ENCODE data around the gene PEX14.

The PEX14 gene

GRCh38 chr1:10592373-10592772 lies 117.6 kb downstream of the PEX14 start:
- Histone ChIP-seq H3K9me3 (ENCODE audit: control insufficient read depth, insufficient read depth, low read length) (no peaks in the 10 kb centered on the region), H3K4me1 (ENCODE audit: control insufficient read depth, insufficient read depth, low read length) (no peaks in the 10 kb centered on the region), H3K4me3 (ENCODE audit: low read length) (no peak overlapping the region), H3K27me3 (ENCODE audit: control insufficient read depth, insufficient read depth, low read length) (no peaks in the 10 kb centered on the region), H3K27ac (ENCODE audit: low read length) (no peak overlapping the region), H3K36me3 (ENCODE audit: control insufficient read depth, insufficient read depth, low read length) (no peaks in the 10 kb centered on the region)
- no peak for DNase-seq (ENCODE audit: low read depth, low spot score)
- WGBS (ENCODE audit: insufficient coverage, insufficient read length): no CpG with 5 or more reads among the region's 5 CpGs

GRCh38 chr1:10593750-10594149 lies 119.0 kb downstream of the PEX14 start:
- Histone ChIP-seq H3K36me3 (ENCODE audit: control insufficient read depth, insufficient read depth, low read length) (no peaks in the 10 kb centered on the region), H3K27me3 (ENCODE audit: control insufficient read depth, insufficient read depth, low read length) (no peaks in the 10 kb centered on the region), H3K4me3 (ENCODE audit: low read length) (no peak overlapping the region), H3K4me1 (ENCODE audit: control insufficient read depth, insufficient read depth, low read length) (no peaks in the 10 kb centered on the region), H3K9me3 (ENCODE audit: control insufficient read depth, insufficient read depth, low read length) (no peaks in the 10 kb centered on the region), H3K27ac (ENCODE audit: low read length) (no peak overlapping the region)
- no peak for DNase-seq (ENCODE audit: low read depth, low spot score)
- WGBS (ENCODE audit: insufficient coverage, insufficient read length): no CpG with 5 or more reads among the region's 11 CpGs

- no peak for DNase-seq (ENCODE audit: low read depth, low spot score)
- H3K27me3 ChIP-seq (ENCODE audit: control insufficient read depth, insufficient read depth, low read length): no peaks in the 10 kb centered on the region
- H3K27ac ChIP-seq (ENCODE audit: low read length): no peak overlapping the region
- H3K4me1 ChIP-seq (ENCODE audit: control insufficient read depth, insufficient read depth, low read length): no peaks in the 10 kb centered on the region
- no peaks in the 10 kb centered on the region for H3K9me3 ChIP-seq (ENCODE audit: control insufficient read depth, insufficient read depth, low read length)
- no peaks in the 10 kb centered on the region for H3K36me3 ChIP-seq (ENCODE audit: control insufficient read depth, insufficient read depth, low read length)
- no CpG with 5 or more reads among the region's 9 CpGs for WGBS (ENCODE audit: insufficient coverage, insufficient read length)
- no peak overlapping the region for H3K4me3 ChIP-seq (ENCODE audit: low read length)
These were observed 120.0 kb downstream of the PEX14 start for GRCh38 chr1:10594595-10595223.

GRCh38 chr1:10596780-10597179 lies 122.0 kb downstream of the PEX14 start:
- no peak for DNase-seq (ENCODE audit: low read depth, low spot score)
- no CpG with 5 or more reads among the region's 6 CpGs for WGBS (ENCODE audit: insufficient coverage, insufficient read length)
- no peak overlapping the region for H3K27ac ChIP-seq (ENCODE audit: low read length)
- H3K4me1 ChIP-seq (ENCODE audit: control insufficient read depth, insufficient read depth, low read length): no peaks in the 10 kb centered on the region
- no peaks in the 10 kb centered on the region for H3K9me3 ChIP-seq (ENCODE audit: control insufficient read depth, insufficient read depth, low read length)
- H3K4me3 ChIP-seq (ENCODE audit: low read length): no peak overlapping the region
- H3K27me3 ChIP-seq (ENCODE audit: control insufficient read depth, insufficient read depth, low read length): no peaks in the 10 kb centered on the region
- no peaks in the 10 kb centered on the region for H3K36me3 ChIP-seq (ENCODE audit: control insufficient read depth, insufficient read depth, low read length)

- no CpG with 5 or more reads among the region's 13 CpGs for WGBS (ENCODE audit: insufficient coverage, insufficient read length)
- Histone ChIP-seq H3K36me3 (ENCODE audit: control insufficient read depth, insufficient read depth, low read length) (no peaks in the 10 kb centered on the region), H3K9me3 (ENCODE audit: control insufficient read depth, insufficient read depth, low read length) (no peaks in the 10 kb centered on the region), H3K4me3 (ENCODE audit: low read length) (no peak overlapping the region), H3K4me1 (ENCODE audit: control insufficient read depth, insufficient read depth, low read length) (no peaks in the 10 kb centered on the region), H3K27me3 (ENCODE audit: control insufficient read depth, insufficient read depth, low read length) (no peaks in the 10 kb centered on the region), H3K27ac (ENCODE audit: low read length) (no peak overlapping the region)
- no peak for DNase-seq (ENCODE audit: low read depth, low spot score)
These were observed 123.0 kb downstream of the PEX14 start for GRCh38 chr1:10597492-10598388.

- Histone ChIP-seq H3K36me3 (ENCODE audit: control insufficient read depth, insufficient read depth, low read length) (no peaks in the 10 kb centered on the region), H3K27ac (ENCODE audit: low read length) (no peak overlapping the region), H3K4me3 (ENCODE audit: low read length) (no peak overlapping the region), H3K9me3 (ENCODE audit: control insufficient read depth, insufficient read depth, low read length) (no peaks in the 10 kb centered on the region), H3K4me1 (ENCODE audit: control insufficient read depth, insufficient read depth, low read length) (no peaks in the 10 kb centered on the region), H3K27me3 (ENCODE audit: control insufficient read depth, insufficient read depth, low read length) (no peaks in the 10 kb centered on the region)
- no CpG with 5 or more reads among the region's 6 CpGs for WGBS (ENCODE audit: insufficient coverage, insufficient read length)
- DNase-seq (ENCODE audit: low read depth, low spot score): no peak
These were observed 123.6 kb downstream of the PEX14 start for GRCh38 chr1:10598389-10598702.

- no peaks in the 10 kb centered on the region for H3K4me1 ChIP-seq (ENCODE audit: control insufficient read depth, insufficient read depth, low read length)
- H3K4me3 ChIP-seq (ENCODE audit: low read length): no peak overlapping the region
- no peaks in the 10 kb centered on the region for H3K36me3 ChIP-seq (ENCODE audit: control insufficient read depth, insufficient read depth, low read length)
- WGBS (ENCODE audit: insufficient coverage, insufficient read length): no CpG with 5 or more reads among the region's 6 CpGs
- no peaks in the 10 kb centered on the region for H3K9me3 ChIP-seq (ENCODE audit: control insufficient read depth, insufficient read depth, low read length)
- H3K27ac ChIP-seq (ENCODE audit: low read length): no peak overlapping the region
- H3K27me3 ChIP-seq (ENCODE audit: control insufficient read depth, insufficient read depth, low read length): no peaks in the 10 kb centered on the region
- no peak for DNase-seq (ENCODE audit: low read depth, low spot score)
These were observed 124.6 kb downstream of the PEX14 start for GRCh38 chr1:10599194-10599861.

- Histone ChIP-seq H3K36me3 (ENCODE audit: control insufficient read depth, insufficient read depth, low read length) (no peaks in the 10 kb centered on the region), H3K27me3 (ENCODE audit: control insufficient read depth, insufficient read depth, low read length) (no peaks in the 10 kb centered on the region), H3K27ac (ENCODE audit: low read length) (no peak overlapping the region), H3K9me3 (ENCODE audit: control insufficient read depth, insufficient read depth, low read length) (no peaks in the 10 kb centered on the region), H3K4me3 (ENCODE audit: low read length) (no peak overlapping the region), H3K4me1 (ENCODE audit: control insufficient read depth, insufficient read depth, low read length) (no peaks in the 10 kb centered on the region)
- WGBS (ENCODE audit: insufficient coverage, insufficient read length): no CpG with 5 or more reads among the region's 6 CpGs
- no peak for DNase-seq (ENCODE audit: low read depth, low spot score)
These were observed 126.8 kb downstream of the PEX14 start for GRCh38 chr1:10601342-10602070.

- Histone ChIP-seq H3K27ac (ENCODE audit: low read length) (no peak overlapping the region), H3K4me1 (ENCODE audit: control insufficient read depth, insufficient read depth, low read length) (no peaks in the 10 kb centered on the region), H3K27me3 (ENCODE audit: control insufficient read depth, insufficient read depth, low read length) (no peaks in the 10 kb centered on the region), H3K9me3 (ENCODE audit: control insufficient read depth, insufficient read depth, low read length) (no peaks in the 10 kb centered on the region), H3K4me3 (ENCODE audit: low read length) (no peak overlapping the region), H3K36me3 (ENCODE audit: control insufficient read depth, insufficient read depth, low read length) (no peaks in the 10 kb centered on the region)
- WGBS (ENCODE audit: insufficient coverage, insufficient read length): no CpG with 5 or more reads among the region's 3 CpGs
- no peak for DNase-seq (ENCODE audit: low read depth, low spot score)
These were observed 128.2 kb downstream of the PEX14 start for GRCh38 chr1:10602936-10603335.

- H3K27ac ChIP-seq (ENCODE audit: low read length): no peak overlapping the region
- DNase-seq (ENCODE audit: low read depth, low spot score): no peak
- H3K27me3 ChIP-seq (ENCODE audit: control insufficient read depth, insufficient read depth, low read length): no peaks in the 10 kb centered on the region
- no peaks in the 10 kb centered on the region for H3K36me3 ChIP-seq (ENCODE audit: control insufficient read depth, insufficient read depth, low read length)
- WGBS (ENCODE audit: insufficient coverage, insufficient read length): no CpG with 5 or more reads among the region's 7 CpGs
- H3K9me3 ChIP-seq (ENCODE audit: control insufficient read depth, insufficient read depth, low read length): no peaks in the 10 kb centered on the region
- H3K4me1 ChIP-seq (ENCODE audit: control insufficient read depth, insufficient read depth, low read length): no peaks in the 10 kb centered on the region
- H3K4me3 ChIP-seq (ENCODE audit: low read length): no peak overlapping the region
These were observed 130.2 kb downstream of the PEX14 start for GRCh38 chr1:10604966-10605365.
